Coronary artery (tissue), 2 donors: Measurements from ENCODE around the gene DUSP5.

Experiments used
- DNase-seq: peaks from one replicate; pipeline ENCODE4 v3.0.0-alpha.2; 2017; ENCODE audit warnings: low spot score
- H3K27ac ChIP-seq, 2 donors: fragments of 200-600 bp; sonication (generic); one replicate each; pipeline ENCODE4 v1.5.1; 2016 to 2019
- H3K4me3 ChIP-seq: fragments of 200-600 bp; sonication (generic); 2 replicates; pipeline ENCODE4 v1.5.1; 2016; ENCODE audit warnings: mild to moderate bottlenecking, moderate library complexity
- CTCF ChIP-seq: fragments of 200-600 bp; sonication (generic); IDR thresholded peaks from one replicate; pipeline ENCODE4 v1.5.1; 2019; ENCODE audit warnings: antibody characterized with exemption

DUSP5 gene

GRCh38 chr10:110501142-110501937 lies 3.6 kb downstream of the DUSP5 start:
- no peak for TF ChIP-seq CTCF
- peak overlapping the region; percentile 34 for H3K4me3 ChIP-seq
- H3K27ac ChIP-seq = peak overlapping the region; percentile 19 to 71
- DNase-seq = peak; percentile 87

GRCh38 chr10:110502072-110502845 lies 4.6 kb downstream of the DUSP5 start:
- Histone ChIP-seq H3K4me3 (no peak overlapping the region), H3K27ac (peak overlapping the region; percentile 9 to 50)
- TF ChIP-seq CTCF = no peak
- DNase-seq = no peak

DNA sequence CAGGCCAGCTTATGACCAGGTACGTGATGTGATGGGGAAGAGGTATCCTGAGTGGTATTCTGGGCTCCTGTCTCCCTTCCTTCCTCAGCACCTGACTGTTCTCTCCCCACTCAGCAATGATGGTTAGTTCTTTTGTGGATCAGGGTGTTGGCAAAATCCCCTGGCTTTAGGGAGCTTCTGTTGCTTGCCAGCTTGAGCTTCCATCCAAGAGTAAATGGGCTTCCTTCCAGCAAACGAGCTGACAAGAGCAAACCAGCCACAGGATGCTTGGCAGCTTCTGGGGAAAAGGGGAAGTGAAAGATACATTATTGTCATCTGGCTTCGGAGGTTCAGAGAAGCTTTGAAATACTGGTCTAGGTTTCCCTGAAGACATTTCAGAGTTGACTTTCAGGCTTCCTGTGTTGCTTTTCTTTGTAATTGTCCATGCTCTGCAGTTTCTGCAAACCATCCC lies 5.2 kb downstream of the DUSP5 start:
- no peak for DNase-seq
- H3K27ac ChIP-seq = peak overlapping the region in 1 of 2 donors; percentile 50
- H3K4me3 ChIP-seq = no peak overlapping the region
- no peak for TF ChIP-seq CTCF

DNA sequence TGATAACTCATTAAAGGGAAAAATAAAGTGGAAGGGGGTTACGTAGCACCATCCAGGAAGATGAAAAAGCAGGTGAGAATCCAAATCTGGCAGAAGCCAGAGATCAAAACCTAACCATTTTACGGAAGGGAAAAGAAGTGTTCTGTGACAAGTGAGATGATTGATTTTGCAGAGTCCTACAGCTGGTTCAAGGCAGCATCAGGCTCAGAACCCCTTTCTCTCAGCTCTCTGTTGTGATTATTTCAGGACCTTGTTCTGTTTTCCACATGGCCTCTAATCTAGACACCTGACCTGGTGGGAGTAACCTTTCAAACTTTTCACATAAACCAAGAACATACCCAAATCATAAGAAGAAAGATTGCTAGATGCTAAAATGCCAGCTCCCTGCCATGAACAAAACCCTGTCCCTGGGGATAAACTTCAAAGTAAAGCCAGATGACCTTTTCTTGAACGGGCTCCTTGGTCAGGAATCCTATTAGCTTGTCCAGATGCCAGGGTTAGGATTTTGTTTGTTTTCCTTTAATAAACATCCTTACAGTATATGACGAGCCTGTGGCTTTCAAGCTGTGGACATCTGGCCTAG lies 5.9 kb downstream of the DUSP5 start:
- Histone ChIP-seq H3K27ac (peak overlapping the region; percentile 3 to 50), H3K4me3 (no peak overlapping the region)
- TF ChIP-seq CTCF = no peak
- no peak for DNase-seq

DNA sequence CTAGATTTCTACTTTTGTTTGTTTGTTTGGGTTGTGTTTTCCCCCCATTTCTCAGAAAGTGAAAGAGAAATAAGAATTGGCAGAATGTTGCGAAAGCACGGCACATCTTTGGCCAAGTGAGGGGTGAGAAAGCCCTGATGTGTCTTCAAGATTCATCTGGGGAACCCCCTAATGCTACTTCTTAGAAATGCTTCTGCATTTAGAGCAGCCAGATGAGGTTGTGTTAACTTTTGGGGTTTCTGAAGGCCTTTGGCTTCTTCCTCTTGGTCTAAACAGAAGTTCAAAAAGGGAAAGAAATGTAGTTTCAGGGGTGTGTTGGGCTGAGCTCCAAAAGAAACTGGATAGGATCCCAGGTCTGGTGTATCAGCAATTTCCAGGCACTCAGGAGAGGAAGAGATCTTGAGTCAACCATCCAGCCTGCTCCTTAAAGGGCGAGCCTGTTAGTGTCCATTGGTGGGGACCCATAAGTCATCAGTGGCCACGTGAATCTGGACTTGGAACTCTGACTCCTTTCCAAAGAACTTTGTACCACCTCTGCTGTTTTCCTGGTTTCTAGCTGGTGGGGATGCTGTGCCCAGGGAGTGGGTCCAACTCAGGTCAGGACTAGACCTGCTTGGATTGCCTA lies 6.5 kb downstream of the DUSP5 start:
- peak overlapping the region; percentile 3 to 50 for H3K27ac ChIP-seq
- DNase-seq = no peak
- no peak for TF ChIP-seq CTCF
- H3K4me3 ChIP-seq = no peak overlapping the region

GRCh38 chr10:110505130-110505770 lies 7.5 kb downstream of the DUSP5 start:
- no peak for DNase-seq
- no peak overlapping the region for H3K4me3 ChIP-seq
- no peak for TF ChIP-seq CTCF
- H3K27ac ChIP-seq = peak overlapping the region; percentile 3 to 50
